Measurements from ENCODE around the gene CES5A. TPM values are rescaled to one million over a fixed set of nuclear protein-coding genes. Genes with fewer than 3 reads are reported as not detected.
"Not testable (repeated sequence)": the region's sequence is repeated elsewhere in the genome, so short reads cannot be mapped to it uniquely, and the experiment has no call there.

Gene CES5A
- total and polyA plus RNA-seq, 2 experiments from 2014 or later: not detected

DNA sequence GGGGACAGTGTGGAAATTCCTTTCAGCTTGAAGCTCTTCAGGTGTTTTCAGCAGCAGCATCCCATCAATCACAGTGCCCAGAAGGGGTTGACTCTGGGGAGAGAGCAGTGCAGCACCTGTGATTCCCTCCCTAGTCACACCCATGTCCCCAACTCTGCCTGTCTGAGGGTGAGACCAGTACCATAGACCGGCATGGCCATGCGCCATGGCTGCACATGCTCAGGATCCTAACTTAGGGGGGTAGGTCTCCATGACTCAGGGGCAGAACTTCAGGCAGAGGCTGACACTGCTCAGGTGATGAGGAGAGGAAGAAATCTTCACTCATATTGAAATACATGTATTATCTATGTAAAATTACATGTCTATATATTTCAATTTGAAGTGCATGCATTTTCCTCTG lies 62.2 kb downstream of the CES5A start:
- Histone ChIP-seq H3K36me3 (ENCODE audit: low read depth) (no peaks in the 10 kb centered on the region), H3F3A (ENCODE audit: insufficient read depth) (no peaks in the 10 kb centered on the region), H3K4me2 (ENCODE audit: unreplicated experiment) (no peak overlapping the region), H4K20me1 (ENCODE audit: insufficient read depth) (no peaks in the 10 kb centered on the region), H3K9me3 (ENCODE audit: low read depth) (no peaks in the 10 kb centered on the region), H3K27me3 (replicated peaks; ENCODE audit: insufficient read depth) (no peaks in the 10 kb centered on the region), H3K4me3 (no peak overlapping the region), H3K27ac (no peak overlapping the region), H3K9ac (no peak overlapping the region), H3K4me1 (ENCODE audit: insufficient read depth) (no peaks in the 10 kb centered on the region), H3K9me2 (ENCODE audit: insufficient read depth) (no peaks in the 10 kb centered on the region), H3K79me2 (ENCODE audit: insufficient read depth) (no peaks in the 10 kb centered on the region), H2AFZ (no peak overlapping the region)
- no peak for TF ChIP-seq EZH2phosphoT487 (IDR thresholded peaks at IDR 0.05; ENCODE audit: insufficient read depth, low read depth)
- no peak for DNase-seq
- in situ Hi-C loops (cut with MboI): no loop called here
- WGBS, 2 experiments (ENCODE audit: low coverage in 1 of 2, low lambda C conversion rate in 2 of 2, missing lambda C conversion rate in 2 of 2): 32 to 43% methylated on average over 2 of the region's 2 CpGs

DNA sequence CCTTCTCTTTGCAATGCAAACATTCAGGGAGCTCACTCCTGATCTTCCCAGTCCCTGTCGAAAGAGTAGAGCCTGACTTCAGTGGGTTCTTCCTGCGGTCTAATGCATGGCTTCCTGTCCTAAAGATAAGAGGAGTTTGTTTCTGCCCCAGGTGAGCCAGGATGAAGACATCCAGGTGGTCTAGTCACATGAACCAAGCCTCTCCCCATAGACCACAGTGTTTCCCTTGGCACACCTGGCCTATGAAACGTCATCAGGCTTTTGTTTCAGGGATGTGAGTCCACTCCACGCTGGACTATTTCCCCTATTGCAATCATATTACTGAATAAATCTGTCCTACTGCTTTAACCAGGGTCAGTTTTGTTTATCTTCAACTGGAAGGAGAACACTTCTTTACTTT lies 63.4 kb downstream of the CES5A start:
- Histone ChIP-seq H3K27ac (no peak overlapping the region), H3K79me2 (ENCODE audit: insufficient read depth) (no peaks in the 10 kb centered on the region), H3K4me1 (ENCODE audit: insufficient read depth) (no peaks in the 10 kb centered on the region), H3K4me3 (no peak overlapping the region), H4K20me1 (ENCODE audit: insufficient read depth) (no peaks in the 10 kb centered on the region), H3K9me3 (ENCODE audit: low read depth) (no peaks in the 10 kb centered on the region), H2AFZ (no peak overlapping the region), H3K27me3 (replicated peaks; ENCODE audit: insufficient read depth) (no peaks in the 10 kb centered on the region), H3K9me2 (ENCODE audit: insufficient read depth) (no peaks in the 10 kb centered on the region), H3K4me2 (ENCODE audit: unreplicated experiment) (no peak overlapping the region), H3F3A (ENCODE audit: insufficient read depth) (no peaks in the 10 kb centered on the region), H3K9ac (no peak overlapping the region), H3K36me3 (ENCODE audit: low read depth) (no peaks in the 10 kb centered on the region)
- no peak for DNase-seq
- in situ Hi-C loops (cut with MboI): no loop called here
- TF ChIP-seq EZH2phosphoT487 (IDR thresholded peaks at IDR 0.05; ENCODE audit: insufficient read depth, low read depth) (no peak), EZH2 (IDR thresholded peaks at IDR 0.05; ENCODE audit: insufficient read depth, poor library complexity, severe bottlenecking) (no peak)
- 34 to 43% methylated on average over 4 of the region's 4 CpGs for WGBS, 2 experiments (ENCODE audit: low coverage in 1 of 2, low lambda C conversion rate in 2 of 2, missing lambda C conversion rate in 2 of 2)

DNA sequence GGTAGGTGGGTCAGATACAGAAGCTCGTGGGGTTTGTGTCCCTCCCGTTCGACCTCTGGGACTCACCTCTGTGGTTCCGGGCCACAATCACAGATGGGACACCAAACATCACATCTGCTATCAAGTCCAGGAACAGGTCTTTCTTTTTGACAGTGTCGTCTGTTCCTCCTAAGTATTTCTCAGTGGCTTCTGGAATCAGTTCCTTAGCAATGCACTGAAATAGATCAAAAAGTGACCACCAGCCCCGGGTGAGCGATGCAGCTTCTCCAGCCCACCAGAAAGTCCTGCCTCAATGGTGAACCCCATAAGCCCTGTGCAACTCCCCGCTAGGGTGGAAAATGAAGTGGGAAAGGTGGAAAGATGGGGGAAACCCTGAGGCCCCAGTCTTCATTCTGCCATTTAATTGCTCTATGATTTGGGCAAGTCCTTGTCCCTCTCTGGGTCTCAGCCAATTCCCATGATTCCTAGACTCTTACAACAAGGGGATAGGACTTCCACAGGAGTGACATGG lies 64.7 kb downstream of the CES5A start:
- H3K79me2 ChIP-seq (ENCODE audit: insufficient read depth): no peaks in the 10 kb centered on the region
- H3K9ac ChIP-seq: no peak overlapping the region
- no peaks in the 10 kb centered on the region for H3K27me3 ChIP-seq (replicated peaks; ENCODE audit: insufficient read depth)
- H3K36me3 ChIP-seq (ENCODE audit: low read depth): no peaks in the 10 kb centered on the region
- no peak for DNase-seq
- TF ChIP-seq EZH2 (IDR thresholded peaks at IDR 0.05; ENCODE audit: insufficient read depth, poor library complexity, severe bottlenecking) (no peak), EZH2phosphoT487 (IDR thresholded peaks at IDR 0.05; ENCODE audit: insufficient read depth, low read depth) (no peak)
- H3K9me3 ChIP-seq (ENCODE audit: low read depth): no peaks in the 10 kb centered on the region
- in situ Hi-C loops (cut with MboI): no loop called here
- no peaks in the 10 kb centered on the region for H3K9me2 ChIP-seq (ENCODE audit: insufficient read depth)
- H4K20me1 ChIP-seq (ENCODE audit: insufficient read depth): no peaks in the 10 kb centered on the region
- no peaks in the 10 kb centered on the region for H3K4me1 ChIP-seq (ENCODE audit: insufficient read depth)
- WGBS, 2 experiments (ENCODE audit: low coverage in 1 of 2, low lambda C conversion rate in 2 of 2, missing lambda C conversion rate in 2 of 2): 52 to 59% methylated on average over 7 to 8 of the region's 8 CpGs
- no peak overlapping the region for H3K4me3 ChIP-seq
- no peak overlapping the region for H3K4me2 ChIP-seq (ENCODE audit: unreplicated experiment)
- H3F3A ChIP-seq (ENCODE audit: insufficient read depth): no peaks in the 10 kb centered on the region
- H2AFZ ChIP-seq: no peak overlapping the region
- no peak overlapping the region for H3K27ac ChIP-seq

DNA sequence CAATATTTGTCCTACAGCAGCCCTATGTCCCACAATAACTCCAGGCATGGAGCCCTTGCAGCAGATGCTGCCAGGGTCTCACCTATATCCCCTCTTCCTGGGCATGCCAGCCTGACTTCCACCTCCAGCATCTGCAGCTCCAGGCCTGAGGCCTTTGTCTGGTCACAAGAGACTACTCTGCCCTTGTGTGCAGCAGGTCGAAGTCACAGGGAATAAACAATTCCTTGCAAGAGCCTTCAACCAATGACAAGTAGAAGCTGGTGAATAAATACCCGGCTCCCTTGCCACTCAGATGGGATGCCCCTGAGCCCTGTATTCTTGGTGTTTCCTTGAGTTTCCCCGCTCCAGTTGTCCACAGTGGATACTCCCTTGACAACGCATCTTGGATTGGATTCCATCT lies 65.3 kb downstream of the CES5A start:
- TF ChIP-seq EZH2phosphoT487 (IDR thresholded peaks at IDR 0.05; ENCODE audit: insufficient read depth, low read depth): no peak
- TF ChIP-seq EZH2 (IDR thresholded peaks at IDR 0.05; ENCODE audit: insufficient read depth, poor library complexity, severe bottlenecking): no peak
- WGBS, 2 experiments (ENCODE audit: low coverage in 1 of 2, low lambda C conversion rate in 2 of 2, missing lambda C conversion rate in 2 of 2): 62 to 70% methylated on average over 4 of the region's 4 CpGs
- no peaks in the 10 kb centered on the region for H3K36me3 ChIP-seq (ENCODE audit: low read depth)
- DNase-seq: no peak
- in situ Hi-C loops (cut with MboI): no loop called here
- H3F3A ChIP-seq (ENCODE audit: insufficient read depth): no peaks in the 10 kb centered on the region
- H3K79me2 ChIP-seq (ENCODE audit: insufficient read depth): no peaks in the 10 kb centered on the region
- H3K4me2 ChIP-seq (ENCODE audit: unreplicated experiment): no peak overlapping the region
- H4K20me1 ChIP-seq (ENCODE audit: insufficient read depth): no peaks in the 10 kb centered on the region
- no peaks in the 10 kb centered on the region for H3K9me3 ChIP-seq (ENCODE audit: low read depth)
- no peak overlapping the region for H3K9ac ChIP-seq
- no peak overlapping the region for H3K4me3 ChIP-seq
- no peaks in the 10 kb centered on the region for H3K27me3 ChIP-seq (replicated peaks; ENCODE audit: insufficient read depth)
- H3K9me2 ChIP-seq (ENCODE audit: insufficient read depth): no peaks in the 10 kb centered on the region
- no peaks in the 10 kb centered on the region for H3K4me1 ChIP-seq (ENCODE audit: insufficient read depth)
- no peak overlapping the region for H3K27ac ChIP-seq
- H2AFZ ChIP-seq: no peak overlapping the region

DNA sequence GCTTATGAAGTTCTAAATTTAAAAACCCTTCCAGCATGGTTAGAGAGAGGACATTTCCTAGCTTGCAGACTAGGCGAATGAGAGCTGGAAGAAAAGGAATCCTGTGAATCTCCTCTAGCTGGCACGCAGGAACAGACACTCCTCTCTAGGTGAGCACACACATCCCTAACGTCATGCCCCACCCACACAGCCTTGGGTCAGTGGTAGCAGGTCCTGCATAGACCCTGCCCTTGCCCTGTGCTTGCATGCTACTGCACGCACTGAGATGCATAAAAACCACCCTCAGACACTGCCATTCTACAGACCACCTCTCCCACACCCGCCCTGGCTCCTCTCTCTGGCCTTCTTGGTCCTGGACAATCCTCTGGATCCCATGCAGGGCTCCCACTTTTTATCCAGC lies 65.8 kb downstream of the CES5A start:
- TF ChIP-seq EZH2phosphoT487 (IDR thresholded peaks at IDR 0.05; ENCODE audit: insufficient read depth, low read depth) (no peak), EZH2 (IDR thresholded peaks at IDR 0.05; ENCODE audit: insufficient read depth, poor library complexity, severe bottlenecking) (no peak)
- Histone ChIP-seq H3K4me3 (no peak overlapping the region), H3K9me2 (ENCODE audit: insufficient read depth) (no peaks in the 10 kb centered on the region), H3K36me3 (ENCODE audit: low read depth) (no peaks in the 10 kb centered on the region), H4K20me1 (ENCODE audit: insufficient read depth) (no peaks in the 10 kb centered on the region), H3K4me1 (ENCODE audit: insufficient read depth) (no peaks in the 10 kb centered on the region), H3K27me3 (replicated peaks; ENCODE audit: insufficient read depth) (no peaks in the 10 kb centered on the region), H3K27ac (no peak overlapping the region), H3K9me3 (ENCODE audit: low read depth) (no peaks in the 10 kb centered on the region), H3K9ac (no peak overlapping the region), H3F3A (ENCODE audit: insufficient read depth) (no peaks in the 10 kb centered on the region), H3K79me2 (ENCODE audit: insufficient read depth) (no peaks in the 10 kb centered on the region), H2AFZ (no peak overlapping the region), H3K4me2 (ENCODE audit: unreplicated experiment) (no peak overlapping the region)
- no peak for DNase-seq
- in situ Hi-C loops (cut with MboI): no loop called here
- 29 to 34% methylated on average over 5 of the region's 5 CpGs for WGBS, 2 experiments (ENCODE audit: low coverage in 1 of 2, low lambda C conversion rate in 2 of 2, missing lambda C conversion rate in 2 of 2)

DNA sequence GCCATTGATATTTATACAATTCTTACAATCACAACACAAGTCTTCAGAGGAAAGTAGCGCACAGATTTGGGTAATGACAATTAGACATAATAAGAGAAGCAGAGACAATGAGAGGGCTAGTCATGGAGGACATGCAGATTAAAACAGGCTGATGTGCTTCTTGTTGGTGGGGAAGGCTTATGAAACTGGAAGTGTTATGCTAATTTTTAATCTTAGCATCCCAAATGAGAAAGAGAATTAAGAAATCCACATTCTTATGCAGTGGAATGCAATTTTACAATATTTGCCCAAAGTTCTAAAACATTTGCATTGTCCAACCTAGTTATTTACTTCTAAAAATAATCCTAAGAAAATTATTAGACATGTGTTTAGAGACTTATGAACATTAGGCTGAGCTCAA lies 66.9 kb downstream of the CES5A start:
- DNase-seq; H3K27ac ChIP-seq; H3K9ac ChIP-seq; H3K9me3 ChIP-seq (ENCODE audit: low read depth); H4K20me1 ChIP-seq (ENCODE audit: insufficient read depth); H3K4me3 ChIP-seq; H3K4me1 ChIP-seq (ENCODE audit: insufficient read depth); H3K79me2 ChIP-seq (ENCODE audit: insufficient read depth); H3K4me2 ChIP-seq (ENCODE audit: unreplicated experiment); H3K27me3 ChIP-seq (replicated peaks; ENCODE audit: insufficient read depth); H3K9me2 ChIP-seq (ENCODE audit: insufficient read depth); in situ Hi-C loops (cut with MboI); H3F3A ChIP-seq (ENCODE audit: insufficient read depth); H2AFZ ChIP-seq; H3K36me3 ChIP-seq (ENCODE audit: low read depth): not testable (repeated sequence)
- 50 to 55% methylated on average over 1 of the region's 1 CpG for WGBS, 2 experiments (ENCODE audit: low coverage in 1 of 2, low lambda C conversion rate in 2 of 2, missing lambda C conversion rate in 2 of 2)

DNA sequence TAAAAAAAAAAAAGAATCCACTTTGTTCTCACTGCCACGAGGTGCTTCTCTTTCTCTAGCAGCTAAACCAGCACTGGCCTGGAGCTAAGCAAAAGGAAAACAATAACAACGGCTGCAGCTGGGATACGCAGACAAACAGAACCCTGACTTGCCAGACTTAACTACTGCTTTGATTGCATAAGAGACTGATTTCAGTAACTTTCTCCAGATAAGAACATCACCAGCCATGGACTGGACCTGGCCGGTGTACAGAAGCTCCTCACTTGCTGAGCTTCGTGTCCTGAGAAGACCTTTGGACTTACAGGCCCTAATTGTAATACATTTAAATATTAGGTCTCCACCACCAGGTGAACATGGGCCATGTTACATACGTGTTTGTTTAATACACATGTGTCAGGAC lies 70.1 kb downstream of the CES5A start:
- H3F3A ChIP-seq (ENCODE audit: insufficient read depth); H3K4me3 ChIP-seq; H2AFZ ChIP-seq; H3K79me2 ChIP-seq (ENCODE audit: insufficient read depth); DNase-seq; H3K9me3 ChIP-seq (ENCODE audit: low read depth); in situ Hi-C loops (cut with MboI); H3K27ac ChIP-seq; H3K27me3 ChIP-seq (replicated peaks; ENCODE audit: insufficient read depth); H3K36me3 ChIP-seq (ENCODE audit: low read depth); H3K9ac ChIP-seq; H3K4me2 ChIP-seq (ENCODE audit: unreplicated experiment); H3K4me1 ChIP-seq (ENCODE audit: insufficient read depth); H3K9me2 ChIP-seq (ENCODE audit: insufficient read depth); H4K20me1 ChIP-seq (ENCODE audit: insufficient read depth): not testable (repeated sequence)
- WGBS, 2 experiments (ENCODE audit: low coverage in 1 of 2, low lambda C conversion rate in 2 of 2, missing lambda C conversion rate in 2 of 2): no CpG with 5 or more reads among the region's 6 CpGs
